ENCODE measurements around the gene ZSCAN25. TPM values are rescaled to one million over a fixed set of nuclear protein-coding genes. Genes with fewer than 3 reads are reported as not detected.

The ZSCAN25 gene
- 14.8 TPM for total RNA-seq

DNA sequence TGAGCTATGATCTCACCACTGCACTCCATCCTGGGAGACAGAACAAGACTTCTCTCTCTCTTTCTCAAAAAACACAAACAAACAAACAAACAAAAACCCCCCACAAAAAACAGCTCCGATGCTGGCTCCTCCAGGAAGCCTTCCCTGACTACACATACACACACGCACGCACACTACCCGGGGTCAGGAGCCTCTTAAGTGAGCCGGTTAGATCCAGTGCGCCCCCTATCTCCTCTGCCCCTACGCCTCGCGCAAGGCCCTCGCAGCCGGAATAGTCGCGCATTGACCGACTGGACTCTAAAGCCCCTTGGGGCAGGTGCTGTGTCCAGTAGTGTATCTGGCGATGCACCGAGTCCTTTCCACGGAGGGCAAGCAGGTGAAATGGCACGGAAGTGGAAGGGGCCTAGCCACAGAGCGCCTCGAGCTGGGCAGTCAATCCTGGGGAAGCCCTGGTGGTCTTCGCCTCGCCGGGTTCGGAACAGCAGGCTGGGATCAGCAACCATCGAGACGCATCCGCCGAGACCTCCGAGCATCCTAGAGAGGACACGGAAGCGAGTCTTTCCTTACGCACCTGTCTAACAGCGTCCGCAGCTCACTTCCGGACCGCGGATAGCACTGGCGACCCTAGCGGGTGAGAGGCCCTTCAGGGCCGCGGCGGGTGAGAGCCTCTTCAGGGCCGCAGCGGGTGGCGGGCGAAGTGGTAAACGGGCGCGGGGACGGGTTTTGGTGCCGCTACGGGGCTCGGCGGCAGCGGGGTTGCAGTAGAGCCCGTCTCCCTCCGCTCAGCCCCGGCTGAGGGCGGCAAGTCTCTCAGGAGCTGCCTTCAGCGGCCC, at the start of gene ZSCAN25:
TSS of gene ZSCAN25 (plus strand) at position 588 of the 833 bp plus-strand sequence. CDS start 2,661 bp downstream, outside the sequence.

DNA sequence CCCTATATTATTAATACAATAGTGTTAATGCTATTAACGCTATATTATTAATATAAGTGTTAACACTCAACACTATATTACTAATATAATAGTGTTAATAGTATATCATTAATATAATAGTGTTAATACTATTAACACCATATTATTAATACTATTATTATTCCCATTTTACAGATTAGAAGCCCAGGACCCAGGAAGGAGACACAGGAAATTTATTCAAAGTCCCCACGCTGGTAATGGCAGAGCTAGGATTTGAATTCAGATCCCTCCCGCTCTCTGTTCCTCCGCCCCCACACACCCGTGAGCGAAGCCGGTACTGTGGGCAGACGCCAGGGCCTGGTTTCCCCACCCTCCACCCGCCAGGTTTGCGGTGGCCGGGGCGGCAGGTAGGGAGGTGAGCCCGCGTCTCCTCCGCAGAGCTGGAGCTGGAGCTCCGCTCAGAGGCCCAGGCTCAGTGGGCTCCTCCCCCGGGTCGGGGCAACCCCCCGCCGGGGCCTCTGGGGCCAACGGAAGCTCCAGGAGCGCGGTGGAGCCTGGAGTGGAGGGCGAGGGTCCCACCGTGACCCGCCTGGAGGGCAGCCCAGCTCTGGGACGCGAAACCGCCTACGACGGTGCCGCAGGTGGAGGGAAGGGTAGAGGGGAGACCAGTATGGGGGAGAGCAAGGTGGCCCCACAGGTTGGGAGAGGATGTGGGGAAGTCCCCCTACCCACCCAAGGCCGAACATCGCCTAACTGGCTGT, 18.8 kb upstream of the ZSCAN25 start, which contains the start of gene TMEM225B:
TSS of gene TMEM225B (plus strand) at position 506 of the 740 bp plus-strand sequence. CDS start 6,122 bp downstream, outside the sequence.

DNA sequence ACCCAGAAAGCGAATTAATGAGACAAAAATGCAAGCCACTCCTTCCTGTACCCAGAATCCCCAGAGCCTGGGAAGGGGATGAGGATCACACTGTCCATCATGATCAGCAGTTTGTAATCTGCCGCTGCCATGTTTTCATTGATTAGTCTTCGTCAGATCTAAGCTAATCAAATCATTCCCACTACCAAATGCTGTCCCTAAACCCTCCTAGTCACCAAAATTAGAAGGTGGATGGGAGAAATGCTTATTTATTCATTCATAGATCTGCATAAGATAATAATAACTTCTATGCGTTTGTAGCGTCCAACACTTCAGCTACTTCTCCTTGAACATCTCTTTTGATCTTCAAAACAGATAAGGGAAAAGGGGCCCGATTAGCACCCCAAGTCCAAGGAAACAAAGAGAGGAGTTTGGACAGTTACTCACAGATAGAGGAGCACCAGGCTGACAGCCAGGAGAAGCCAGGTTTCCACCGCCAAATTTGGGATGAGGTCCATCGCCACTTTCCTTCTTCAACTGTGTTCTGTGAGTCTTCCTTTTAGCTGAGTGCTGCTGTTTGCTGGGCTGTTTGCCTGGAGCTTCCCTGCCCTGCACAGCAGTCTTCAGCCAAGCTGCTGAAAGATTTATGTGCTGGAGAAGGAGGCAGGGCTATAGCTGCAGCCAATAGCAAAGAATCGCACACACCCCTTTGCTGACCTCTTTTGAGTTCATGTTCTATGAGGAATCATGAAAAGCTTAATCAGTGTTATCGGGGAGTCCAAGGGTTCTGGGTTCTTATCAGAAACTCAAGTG, 62.9 kb downstream of the ZSCAN25 start, which contains the start of gene CYP3A5:
TSS of gene CYP3A5 (minus strand) at position 597 of the 792 bp plus-strand sequence. CDS start at position 497, 100 bp downstream.

Other genes starting within 250 kb of the ZSCAN25 start
- gene ARPC1B, start 242.2 kb upstream of the ZSCAN25 start, total RNA-seq = 22.6 TPM
- 25.8 TPM for gene PDAP1, start 208.3 kb upstream of the ZSCAN25 start, total RNA-seq
- 84.4 TPM for gene BUD31, start 208.0 kb upstream of the ZSCAN25 start, total RNA-seq
- gene PTCD1, start 178.1 kb upstream of the ZSCAN25 start, total RNA-seq = 7.2 TPM
- 27.0 TPM for gene CPSF4, start 178.0 kb upstream of the ZSCAN25 start, total RNA-seq
- 348 TPM for gene ATP5MF, start 150.8 kb upstream of the ZSCAN25 start, total RNA-seq
- 26.5 TPM for gene ZNF789, start 144.1 kb upstream of the ZSCAN25 start, total RNA-seq
- 28.8 TPM for gene ZNF394, start 116.7 kb upstream of the ZSCAN25 start, total RNA-seq
- gene ZKSCAN5, start 112.3 kb upstream of the ZSCAN25 start, total RNA-seq = 16.8 TPM
- 17.5 TPM for gene FAM200A, start 64.8 kb upstream of the ZSCAN25 start, total RNA-seq
- 88.3 TPM for gene ZNF655, start 58.3 kb upstream of the ZSCAN25 start, total RNA-seq
- gene TMEM225B, start 18.7 kb upstream of the ZSCAN25 start, total RNA-seq = 0.23 TPM
- not detected for gene CYP3A5, start 63.0 kb downstream of the ZSCAN25 start, total RNA-seq
- gene CYP3A7, start 118.2 kb downstream of the ZSCAN25 start, total RNA-seq = not detected
- gene CYP3A4, start 167.2 kb downstream of the ZSCAN25 start, total RNA-seq = not detected
- not detected for gene CYP3A43, start 211.1 kb downstream of the ZSCAN25 start, total RNA-seq

Measured in diencephalon (tissue), 1 donor.